ENCODE data around the gene CDH8.

CDH8 gene

DNA sequence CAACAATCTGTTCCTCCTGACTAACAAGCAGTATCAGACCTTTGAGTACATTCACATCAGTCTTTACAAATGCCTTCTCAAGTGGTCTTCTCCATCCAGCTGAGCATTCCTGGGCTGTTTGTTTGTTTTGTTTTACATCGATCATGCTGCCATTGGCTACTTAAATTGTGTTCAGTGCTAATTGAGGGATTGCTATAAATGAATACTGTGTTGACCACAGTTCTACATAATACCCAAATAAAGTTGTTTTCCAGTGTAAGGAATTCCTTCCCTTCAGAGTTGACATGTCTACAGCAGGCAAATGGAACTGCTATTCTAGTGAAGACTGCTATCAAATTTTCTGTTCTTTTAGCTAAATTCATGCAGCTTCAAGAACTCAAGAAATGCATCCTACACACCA, 3.2 kb downstream of the CDH8 start:
- DNase-seq (ENCODE audit: low read depth): no peak

DNA sequence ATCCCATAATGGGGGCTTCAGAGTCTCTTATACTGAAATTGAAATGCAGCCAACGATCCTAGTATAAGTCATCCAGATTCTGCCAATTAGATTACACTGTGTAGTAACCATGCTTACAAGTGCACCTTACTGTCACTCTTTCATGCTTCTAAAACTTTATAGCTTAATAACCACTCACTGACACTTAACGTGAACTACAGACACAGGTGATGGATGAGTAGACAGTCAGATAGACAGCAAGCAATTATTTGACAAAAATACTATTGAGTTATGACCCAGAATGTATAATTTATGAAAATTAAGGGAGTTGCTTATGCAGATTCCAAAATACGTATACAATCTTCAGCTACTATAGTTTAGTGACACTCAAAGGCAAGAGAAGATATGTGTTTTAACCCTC, 6.3 kb downstream of the CDH8 start:
- DNase-seq (ENCODE audit: low read depth): no peak

DNA sequence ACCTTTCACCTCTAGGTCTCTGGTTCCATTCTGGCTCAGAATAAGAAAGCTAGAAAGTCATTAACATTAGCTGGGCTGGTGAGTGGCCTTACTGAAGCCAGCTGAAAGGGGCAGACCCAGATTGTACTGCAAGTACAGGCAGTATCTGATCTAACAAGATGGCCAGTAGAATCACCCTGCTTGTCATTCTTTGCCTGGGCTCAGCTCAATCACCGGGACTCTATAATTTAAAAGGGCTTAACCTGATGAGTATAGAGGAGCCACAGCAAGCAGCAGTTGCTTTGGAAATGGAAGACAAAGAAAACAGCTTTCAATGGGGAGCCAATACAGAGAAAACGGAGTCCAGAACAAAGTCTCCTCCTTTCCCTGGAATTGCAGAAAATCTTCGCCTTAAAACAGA, 13.6 kb downstream of the CDH8 start:
- no peak for DNase-seq (ENCODE audit: low read depth)

DNA sequence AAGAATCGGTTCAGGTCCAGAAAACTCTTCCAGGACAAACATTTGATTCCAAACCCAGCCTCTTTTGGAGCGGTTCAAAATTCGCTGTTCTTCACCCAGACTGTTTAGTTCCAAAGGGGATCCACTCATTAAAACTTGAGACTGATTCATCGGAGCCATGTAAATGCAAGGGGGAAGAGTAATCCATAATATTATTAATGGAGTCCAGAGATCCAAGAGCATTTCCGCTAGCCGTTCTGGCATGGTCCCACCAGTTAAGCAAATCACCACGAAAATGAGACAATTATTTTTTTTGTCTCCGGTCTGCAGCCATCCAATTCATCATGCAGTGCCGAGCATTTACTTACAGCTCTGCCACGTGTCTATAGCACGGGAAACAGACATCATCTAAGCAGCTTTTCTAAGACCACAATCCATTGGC, 15.1 kb downstream of the CDH8 start:
- no peak for DNase-seq (ENCODE audit: low read depth)

DNA sequence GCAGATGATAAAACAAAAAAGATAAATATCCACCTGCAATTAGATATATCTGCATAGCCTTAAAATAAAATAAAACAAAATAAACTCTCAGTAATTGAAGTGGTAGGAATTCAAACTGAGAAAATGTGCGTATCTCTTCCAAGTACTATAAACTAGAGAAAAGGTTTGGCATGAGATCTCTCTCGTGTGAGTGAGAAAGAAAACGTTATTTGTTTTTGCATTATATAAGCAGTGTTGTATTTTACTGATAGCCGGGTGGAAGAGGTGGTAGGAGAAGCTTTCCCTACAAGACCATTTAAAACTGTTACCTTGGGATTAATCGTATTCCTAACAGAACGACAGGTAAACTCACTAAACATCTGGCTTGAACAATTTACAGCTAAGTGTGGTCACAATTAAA, 15.6 kb downstream of the CDH8 start:
- no peak for DNase-seq (ENCODE audit: low read depth)

DNA sequence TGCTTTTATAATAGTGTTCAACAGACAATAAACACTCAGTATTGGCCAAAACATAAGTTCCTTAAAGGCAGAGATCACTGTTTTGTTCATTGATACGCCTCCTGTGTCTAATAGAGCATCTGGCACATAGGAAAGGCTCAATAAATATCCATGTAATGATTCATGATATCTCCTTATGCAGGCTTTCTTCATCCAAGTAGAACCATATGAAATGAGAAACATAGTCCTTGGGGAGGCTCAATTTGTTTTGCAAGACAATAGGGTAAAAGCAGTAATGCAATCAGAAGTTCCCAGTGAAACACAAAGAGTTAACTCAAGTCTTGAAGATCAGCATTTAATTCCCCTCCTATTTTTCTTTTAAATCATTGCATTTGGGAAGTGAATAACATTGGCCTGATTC, 16.4 kb downstream of the CDH8 start:
- DNase-seq (ENCODE audit: low read depth): no peak

DNA sequence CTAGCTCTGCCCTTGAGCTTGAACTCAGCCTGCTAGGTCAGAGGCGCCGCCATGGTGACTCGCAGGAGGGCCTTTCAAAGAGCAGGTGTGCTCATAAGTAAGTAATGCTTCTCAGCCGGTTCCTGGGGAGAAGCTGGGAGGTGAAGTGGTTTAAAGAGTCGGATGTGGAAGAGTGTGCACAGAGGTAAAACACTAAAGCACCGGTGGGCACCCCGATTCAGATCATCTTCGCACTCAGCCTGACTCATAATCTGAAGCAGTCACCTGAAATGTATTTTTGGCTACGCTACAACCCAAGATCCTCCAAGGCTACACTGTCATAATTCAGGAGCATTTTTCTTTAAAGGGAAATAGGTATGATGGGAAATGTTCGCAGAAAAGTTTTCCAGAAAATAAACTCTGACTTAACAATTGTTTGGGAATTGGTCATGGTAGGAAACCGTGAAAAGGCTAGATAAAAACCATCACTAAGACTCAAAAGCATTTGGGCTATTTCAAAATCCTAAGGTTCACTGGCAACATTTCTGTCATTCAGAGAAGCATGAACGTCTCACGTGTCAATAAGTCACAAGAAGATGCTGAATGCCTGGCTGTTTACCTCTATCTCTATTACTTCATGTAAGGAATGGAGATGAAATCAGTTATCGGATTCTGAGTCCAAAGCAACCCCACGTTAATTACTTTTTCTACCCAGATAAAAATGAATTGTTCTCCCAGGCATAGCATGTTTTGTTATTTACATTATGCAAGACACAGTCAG, 17.8 kb downstream of the CDH8 start:
- DNase-seq (ENCODE audit: low read depth): no peak

DNA sequence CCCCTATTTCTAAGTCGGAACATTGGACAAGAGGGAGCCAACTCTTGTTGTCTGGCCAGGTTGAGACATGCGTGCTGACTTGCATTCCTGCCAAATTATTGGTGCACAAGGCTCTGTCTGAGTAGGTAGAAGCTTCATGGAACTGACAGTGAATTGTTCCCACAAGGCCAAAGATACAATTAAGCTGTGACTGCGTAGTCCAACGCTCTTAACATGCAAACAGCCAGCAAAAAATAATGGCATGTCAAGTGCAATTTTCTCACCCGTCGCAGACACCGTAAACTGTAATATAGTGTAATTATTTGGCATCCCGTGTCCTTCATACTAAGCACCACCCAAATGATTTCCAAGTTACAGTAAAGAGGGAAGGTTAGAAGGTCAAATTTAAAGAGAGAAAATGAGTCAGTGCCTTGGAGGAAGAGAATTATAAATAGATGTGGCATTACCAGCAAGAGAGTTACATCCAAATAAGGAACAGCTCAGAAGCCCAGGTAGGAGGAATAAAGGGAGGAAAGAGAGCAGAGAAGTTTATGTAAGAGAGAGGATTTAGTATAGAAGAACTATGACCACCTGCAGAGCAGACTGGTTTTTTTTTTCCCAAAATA, 21.8 kb downstream of the CDH8 start:
- no peak for DNase-seq (ENCODE audit: low read depth)

DNA sequence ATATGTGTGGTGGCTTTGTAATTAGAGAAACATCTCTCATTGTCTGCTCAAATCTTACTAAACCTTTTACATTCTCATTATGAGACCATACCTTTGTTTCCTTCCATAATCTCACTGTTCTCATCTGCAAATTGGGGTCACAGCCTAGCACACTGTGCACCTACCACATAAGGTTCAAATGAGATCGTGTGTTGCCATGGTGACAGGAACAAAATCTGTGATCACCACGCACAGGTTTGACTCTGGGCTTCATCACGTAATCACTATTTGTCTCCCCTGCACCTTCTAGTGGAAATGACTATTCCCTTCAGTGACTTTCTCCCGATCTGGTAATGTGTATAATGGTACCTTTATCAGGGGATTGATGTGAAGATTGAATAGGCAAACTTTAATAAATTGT, 26.1 kb downstream of the CDH8 start:
- DNase-seq (ENCODE audit: low read depth): no peak

DNA sequence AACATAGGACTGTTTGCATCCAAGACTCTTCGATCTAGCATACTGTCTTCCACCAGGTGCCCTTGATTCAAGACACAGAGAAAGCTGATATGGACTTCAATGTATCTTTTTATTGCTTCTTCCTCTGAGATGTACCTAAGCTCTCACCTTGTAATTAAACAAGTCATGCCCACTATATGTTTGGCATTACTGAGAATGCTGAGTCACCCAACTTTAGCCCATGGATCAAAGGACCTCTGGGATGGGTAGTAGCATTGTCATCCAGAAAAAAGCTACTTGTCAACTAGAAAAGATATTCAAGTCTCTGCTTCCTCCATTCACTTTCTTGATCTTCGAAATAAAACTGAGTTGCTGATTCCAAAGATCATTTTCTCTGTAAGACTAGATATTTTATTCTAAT, 37.8 kb downstream of the CDH8 start:
- DNase-seq (ENCODE audit: low read depth): no peak

DNA sequence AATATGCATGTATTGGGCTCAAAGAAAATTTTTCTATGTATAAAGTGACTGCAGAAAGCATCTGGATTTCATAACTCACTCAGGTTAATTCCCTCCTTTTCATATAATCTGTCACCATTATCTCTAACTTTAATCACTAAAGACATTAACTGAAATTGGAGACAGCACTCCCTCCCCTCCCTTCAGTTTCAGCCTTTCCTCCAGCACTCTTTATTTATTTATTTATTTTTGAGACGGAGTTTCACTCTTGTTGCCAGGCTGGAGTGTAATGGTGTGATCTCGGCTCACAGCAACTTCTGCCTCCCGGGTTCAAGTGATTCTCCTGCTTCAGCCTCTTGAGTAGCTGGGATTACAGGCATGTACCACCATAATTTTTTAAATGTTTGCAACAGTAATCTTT, 43.1 kb downstream of the CDH8 start:
- no peak for DNase-seq (ENCODE audit: low read depth)

DNA sequence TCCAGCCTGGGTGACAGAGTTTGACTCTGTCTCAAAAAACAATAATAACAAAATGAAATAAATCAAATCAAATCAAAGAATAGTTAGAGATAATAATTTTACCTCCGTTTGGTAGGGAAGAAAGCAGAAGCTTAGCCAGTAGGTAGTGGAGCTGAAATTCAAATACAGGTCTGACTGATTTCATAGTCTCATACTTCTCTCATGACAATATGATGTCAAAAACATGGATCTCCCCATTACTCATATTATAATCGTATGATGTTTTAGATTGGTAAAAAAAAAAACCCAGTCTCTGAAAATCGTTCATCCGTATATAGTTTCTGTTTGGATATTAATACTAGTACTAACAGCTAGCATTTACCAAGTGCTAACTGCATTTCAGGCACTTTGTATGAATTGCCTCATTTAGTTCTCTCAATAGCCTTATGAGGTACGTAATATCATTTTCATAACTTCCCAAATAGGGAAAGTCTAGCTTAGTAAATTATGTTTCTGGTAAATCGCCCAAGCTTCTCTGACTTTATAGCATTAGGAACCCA, 48.7 kb downstream of the CDH8 start:
- DNase-seq (ENCODE audit: low read depth): no peak

DNA sequence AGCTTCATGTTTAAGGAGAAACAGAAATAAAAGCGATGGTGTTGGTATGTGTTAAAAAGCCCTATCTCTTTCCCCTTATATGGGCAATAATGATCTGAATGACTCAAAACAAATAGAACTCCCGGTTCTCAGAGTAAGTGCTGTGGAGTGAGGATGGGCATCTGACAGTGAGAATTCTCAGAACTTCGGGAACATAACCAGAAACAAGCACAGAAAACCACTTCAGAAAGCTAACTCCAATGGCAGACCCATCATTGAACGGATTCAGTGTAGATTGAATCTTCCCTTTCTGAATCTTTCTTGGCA, 67.2 kb downstream of the CDH8 start:
- no peak for DNase-seq (ENCODE audit: low read depth)

DNA sequence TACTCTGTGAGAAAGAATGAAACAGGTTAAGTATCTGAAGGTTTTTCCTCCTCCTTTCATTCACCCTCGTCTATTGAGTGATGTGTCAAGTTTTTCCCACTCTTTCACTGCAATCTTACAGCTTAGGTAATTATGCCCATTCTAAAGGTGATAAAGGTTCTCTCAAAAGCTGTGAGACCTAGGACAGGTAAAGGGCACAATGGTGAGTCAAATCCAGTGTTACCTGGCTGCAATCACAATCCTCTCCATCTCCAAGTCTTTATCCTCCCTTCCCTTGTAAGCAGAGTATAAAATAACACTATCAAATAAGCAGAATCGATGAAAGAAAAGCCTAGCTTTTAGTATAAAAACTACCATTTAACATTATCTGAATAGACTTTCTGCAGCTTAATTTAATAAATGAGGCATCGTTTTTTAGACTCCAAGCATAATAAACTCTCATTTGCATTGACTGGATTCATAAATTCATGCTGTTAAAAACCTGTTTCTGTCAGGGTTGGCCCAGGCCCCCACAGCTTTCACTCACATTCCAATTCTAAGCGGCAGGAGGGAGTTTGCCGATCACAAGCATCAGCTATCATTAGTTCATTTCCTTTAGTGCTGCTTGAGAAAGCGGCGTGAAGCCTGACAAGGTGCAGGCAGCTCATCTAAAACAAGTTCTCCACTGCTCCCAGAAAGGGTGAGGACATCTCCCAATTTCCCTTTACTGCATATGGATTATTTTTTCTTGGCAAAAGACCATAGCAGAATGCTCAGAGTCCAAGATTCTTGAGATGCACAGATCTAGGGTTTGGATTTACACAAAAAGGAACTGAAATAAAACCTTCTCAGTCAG, 67.8 kb downstream of the CDH8 start:
- no peak for DNase-seq (ENCODE audit: low read depth)

DNA sequence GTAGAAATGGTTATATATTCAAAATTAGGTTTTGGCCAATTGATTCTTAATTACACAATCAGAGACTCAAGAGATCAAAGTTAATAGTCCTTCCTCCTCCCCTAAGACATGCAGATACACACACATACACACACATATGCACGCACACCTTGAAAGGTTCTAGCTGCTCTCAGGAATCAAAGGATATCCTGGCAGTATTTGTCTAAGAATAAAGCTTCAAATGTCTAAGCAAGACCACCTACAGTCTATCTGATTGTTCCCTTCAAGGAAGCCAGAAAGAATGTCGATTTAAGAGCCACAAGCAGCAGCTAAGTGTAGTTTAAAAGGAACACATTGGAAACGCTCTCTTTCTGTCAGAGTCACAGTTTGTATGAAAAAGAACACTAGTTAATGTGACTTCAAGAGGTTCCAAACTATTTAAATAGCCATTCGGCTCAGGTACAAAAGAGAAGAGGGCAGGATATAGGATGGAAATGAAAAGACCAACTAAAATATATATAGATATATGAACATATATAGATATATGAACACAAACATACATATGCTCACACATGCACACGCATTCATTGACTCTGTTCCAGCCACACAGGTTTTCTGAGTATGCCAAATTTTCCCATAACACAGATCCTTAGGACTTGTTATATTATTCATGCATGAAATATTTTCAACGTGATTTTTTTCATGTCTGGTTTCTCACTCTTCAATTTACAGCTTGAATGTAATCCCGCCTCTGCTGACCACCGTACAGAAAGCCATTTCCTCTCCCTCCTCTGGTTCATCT, 79.0 kb downstream of the CDH8 start:
- DNase-seq (ENCODE audit: low read depth): no peak

DNA sequence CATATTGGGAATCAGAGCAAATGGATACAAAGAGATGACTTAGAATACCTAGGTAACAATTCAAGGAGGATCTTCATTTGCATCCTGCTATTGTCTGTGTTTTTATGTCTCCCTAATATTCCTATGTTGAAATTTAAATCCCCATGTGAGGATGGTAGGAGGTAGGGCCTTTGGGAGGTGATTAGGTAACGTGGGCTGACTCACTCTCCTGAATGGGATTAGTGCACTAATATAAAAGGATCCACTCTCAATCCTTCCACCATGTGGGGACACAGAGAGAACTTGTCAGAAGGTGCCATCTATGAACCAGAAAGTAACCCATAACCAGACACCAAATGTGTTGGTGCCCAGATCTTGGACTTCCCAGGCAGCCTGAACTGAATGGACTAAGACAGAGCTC, 83.4 kb downstream of the CDH8 start:
- no peak for DNase-seq (ENCODE audit: low read depth)

DNA sequence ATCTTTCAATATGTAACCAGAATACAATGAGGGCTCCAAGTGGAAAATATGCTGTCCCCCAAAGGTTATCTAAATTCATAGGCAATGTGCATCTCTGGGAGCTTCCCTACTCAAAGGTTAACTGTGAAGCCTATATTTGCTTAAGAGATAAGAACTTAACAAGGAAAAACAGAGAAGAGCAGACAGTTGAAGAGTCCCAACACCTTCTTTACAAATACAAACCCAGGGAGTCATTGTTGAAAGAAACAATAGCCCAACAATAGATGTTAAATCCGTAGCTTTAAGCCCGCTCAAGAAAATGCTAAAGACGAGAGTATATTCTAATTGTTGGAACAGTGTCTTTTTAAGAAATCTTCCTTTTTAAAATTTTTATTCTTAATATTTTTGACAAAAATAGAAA, 87.8 kb downstream of the CDH8 start:
- DNase-seq (ENCODE audit: low read depth): no peak

DNA sequence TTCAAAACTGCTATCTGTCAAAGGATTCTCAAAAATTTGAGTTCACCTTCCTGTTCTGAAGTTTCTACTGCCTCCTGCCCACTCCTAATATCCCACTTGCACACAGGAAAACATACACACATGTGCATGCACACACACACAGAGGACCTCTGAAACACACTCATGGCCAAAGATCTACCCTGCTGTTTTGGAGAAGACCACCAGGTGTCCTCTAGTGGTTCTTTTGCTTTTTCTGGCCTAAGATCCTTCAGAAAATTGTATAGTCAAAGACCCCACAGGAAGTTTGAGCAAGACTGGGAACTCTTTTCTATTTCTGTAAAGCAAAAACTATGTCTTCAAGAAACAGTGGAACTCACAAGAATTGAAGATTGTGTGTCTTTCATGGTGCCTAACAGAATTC, 90.2 kb downstream of the CDH8 start:
- DNase-seq (ENCODE audit: low read depth): no peak

DNA sequence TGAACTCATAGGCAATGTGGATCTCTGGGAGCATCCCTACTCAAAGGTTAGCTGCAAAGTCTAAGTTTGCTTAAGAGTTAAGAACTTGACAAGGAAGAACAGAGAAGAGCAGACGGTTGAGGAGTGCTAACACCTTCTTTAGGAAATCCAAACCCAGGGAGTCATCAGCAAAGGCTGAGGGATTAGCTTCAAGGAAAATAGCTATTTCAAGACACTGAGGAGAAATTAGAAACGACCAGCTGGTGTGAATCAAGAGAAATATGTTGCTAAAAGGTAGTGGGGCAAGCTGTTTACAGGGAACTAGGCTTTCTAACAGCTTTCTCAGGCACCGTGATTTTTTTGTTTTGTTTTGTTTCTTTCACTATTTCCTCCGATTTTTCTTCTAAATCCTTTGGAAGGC, 90.7 kb downstream of the CDH8 start:
- no peak for DNase-seq (ENCODE audit: low read depth)

DNA sequence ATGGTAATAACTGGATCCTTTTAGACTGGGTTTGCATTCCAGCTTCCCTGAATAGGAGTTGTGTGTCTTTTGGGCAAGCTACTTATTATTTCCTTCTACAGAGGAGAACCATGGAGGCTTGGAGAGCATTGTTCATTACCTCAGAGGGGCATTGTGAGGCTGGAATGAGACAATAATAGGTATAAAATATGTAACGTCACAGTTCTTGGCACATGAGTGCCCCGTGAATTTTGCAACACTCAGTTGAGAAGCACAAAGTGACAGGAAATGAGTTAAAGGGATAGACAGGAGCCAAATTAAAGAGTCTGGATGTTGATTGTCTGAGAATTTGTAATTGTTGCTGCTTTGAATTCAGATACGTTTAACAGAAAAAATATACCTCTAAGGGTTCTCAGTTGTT, 92.2 kb downstream of the CDH8 start:
- DNase-seq (ENCODE audit: low read depth): no peak

DNA sequence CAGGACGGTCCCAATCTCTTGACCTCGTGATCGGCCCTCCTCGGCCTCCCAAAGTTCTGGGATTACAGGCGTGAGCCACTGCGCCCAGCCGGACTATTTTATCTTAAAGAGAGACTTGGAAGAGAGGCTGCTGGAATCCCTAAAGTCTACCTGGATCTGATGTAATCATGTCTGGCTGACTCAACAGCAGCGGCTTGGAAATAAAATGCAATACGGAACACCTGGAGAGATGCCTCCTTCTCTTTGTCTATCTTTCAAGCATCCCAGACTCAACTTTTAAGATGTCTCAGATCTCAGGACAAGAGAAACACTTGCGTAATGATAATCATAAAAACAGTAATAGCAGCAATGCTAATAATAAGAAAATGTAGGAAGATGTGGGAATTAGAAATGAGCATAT, 95.6 kb downstream of the CDH8 start:
- DNase-seq (ENCODE audit: low read depth): no peak

DNA sequence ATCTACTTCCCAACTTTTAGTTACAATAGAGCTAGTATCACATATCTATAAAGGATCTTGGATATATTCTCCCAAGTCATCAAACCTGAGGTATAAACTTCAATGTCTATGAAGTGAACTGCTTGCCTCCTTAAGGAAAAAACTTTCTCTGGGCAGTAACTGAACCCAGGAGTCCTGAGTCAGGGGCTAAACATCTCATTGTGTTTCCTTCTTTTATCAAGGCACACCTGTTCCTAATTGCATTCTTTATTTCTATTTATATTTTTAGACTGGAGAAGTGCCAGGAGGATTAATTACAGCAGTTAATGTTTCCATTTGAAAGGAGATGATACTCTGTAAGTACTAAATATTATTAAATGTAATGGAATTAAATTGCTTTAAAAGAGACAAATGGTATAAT, 98.6 kb downstream of the CDH8 start:
- no peak for DNase-seq (ENCODE audit: low read depth)

Data from CMK (cell line).